Fibroblast of lung (primary cell): ENCODE results near the gene FHOD3.

ENCODE experiments used
- CTCF ChIP-seq, 2 donors: IDR thresholded peaks in 1 of 2; conservative IDR thresholded peaks in 1 of 2; 1 replicate in 1 of 2; 2 replicates in 1 of 2; pipeline ENCODE4 v1.5.1; 2011 to 2012; ENCODE audit warnings: low read length in 2 of 2, control low read depth in 1 of 2, inconsistent platforms in 1 of 2, low read depth in 1 of 2, mild to moderate bottlenecking in 1 of 2
- EZH2 ChIP-seq: IDR thresholded peaks from 2 replicates; pipeline ENCODE4 v1.5.1; 2012; ENCODE audit warnings: low read length, control low read depth, mild to moderate bottlenecking; ENCODE audit errors: missing control alignments

DNA sequence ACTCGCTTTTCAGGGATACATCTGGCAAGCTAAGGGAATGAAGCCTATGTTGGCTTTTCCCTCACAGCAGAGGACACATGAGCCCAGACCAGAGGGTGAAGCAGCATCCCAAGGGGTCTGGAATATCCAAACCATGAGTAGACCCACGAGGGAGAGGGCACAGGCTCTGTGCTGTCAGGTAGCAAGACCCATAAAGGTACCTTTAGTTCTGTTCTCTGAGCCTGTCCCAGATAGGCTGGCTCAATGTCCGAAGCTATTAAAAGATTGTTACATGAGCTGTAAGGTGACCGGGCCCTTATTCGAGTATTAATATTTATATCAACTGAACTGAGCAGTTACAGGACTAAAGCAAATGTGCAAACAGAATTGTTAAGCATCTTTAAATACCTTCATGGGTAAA lies 479.1 kb downstream of the FHOD3 start:
- TF ChIP-seq CTCF (conservative IDR thresholded peaks at IDR 0.05 in 1 of 2, IDR thresholded peaks at IDR 0.05 in 1 of 2; ENCODE audit: low read depth in 1 of 2, low read length in 2 of 2) (no peak), EZH2 (no peak)
